CD1c-positive myeloid dendritic cell (primary cell): ENCODE data around the gene METAP2.
"Not testable (repeated sequence)": the region's sequence is repeated elsewhere in the genome, so short reads cannot be mapped to it uniquely, and the experiment has no call there.

Source experiments
- DNase-seq: peaks from one replicate; pipeline ENCODE4 v3.0.0-alpha.2; 2016; ENCODE audit errors: extremely low spot score

Gene METAP2

DNA sequence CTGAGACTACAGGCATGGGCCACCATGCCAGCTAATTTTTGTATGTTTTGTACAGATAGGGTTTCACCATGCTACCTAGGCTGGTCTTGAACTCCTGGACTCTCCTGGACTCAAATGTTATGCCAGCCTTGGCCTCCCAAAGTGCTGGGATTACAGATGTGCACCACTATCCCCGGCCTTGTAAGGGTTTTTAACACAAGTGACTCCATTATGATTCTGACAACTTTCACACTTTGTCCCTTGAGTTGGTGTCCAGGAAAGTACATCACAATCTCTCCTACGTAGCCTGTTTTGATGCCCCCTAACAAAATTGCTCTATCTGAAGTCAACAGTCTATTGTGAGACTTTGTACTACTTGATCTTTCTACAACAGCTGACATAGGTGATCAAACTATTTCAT, 11.4 kb upstream of the METAP2 start:
- DNase-seq, result no peak

GRCh38 chr12:95463050-95463449, 10.9 kb upstream of the METAP2 start:
- DNase-seq, result no peak

DNA sequence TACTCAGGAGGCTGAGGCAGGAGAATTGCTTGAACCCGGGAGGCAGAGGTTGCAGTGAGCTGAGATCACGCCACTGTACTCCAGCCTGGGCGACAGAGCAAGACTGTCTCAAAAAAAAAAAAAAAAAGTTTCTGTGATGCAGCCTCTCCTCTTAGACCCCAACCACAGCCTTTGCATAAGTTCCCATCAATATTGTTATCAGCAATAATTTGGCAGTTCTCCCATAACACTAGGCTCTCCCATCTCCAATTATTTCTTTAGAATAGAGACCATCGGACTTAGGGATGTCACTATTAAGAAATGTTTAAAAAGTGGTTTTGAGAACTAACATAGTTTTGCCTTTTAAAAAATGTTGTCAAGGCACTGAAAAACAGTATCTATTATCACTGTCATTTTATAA, 10.2 kb upstream of the METAP2 start:
- DNase-seq, result not testable (repeated sequence)

GRCh38 chr12:95465275-95465674, 8.7 kb upstream of the METAP2 start:
- DNase-seq, result no peak

- no peak for DNase-seq
Measured at GRCh38 chr12:95470300-95470699, 3.7 kb upstream of the METAP2 start.

DNA sequence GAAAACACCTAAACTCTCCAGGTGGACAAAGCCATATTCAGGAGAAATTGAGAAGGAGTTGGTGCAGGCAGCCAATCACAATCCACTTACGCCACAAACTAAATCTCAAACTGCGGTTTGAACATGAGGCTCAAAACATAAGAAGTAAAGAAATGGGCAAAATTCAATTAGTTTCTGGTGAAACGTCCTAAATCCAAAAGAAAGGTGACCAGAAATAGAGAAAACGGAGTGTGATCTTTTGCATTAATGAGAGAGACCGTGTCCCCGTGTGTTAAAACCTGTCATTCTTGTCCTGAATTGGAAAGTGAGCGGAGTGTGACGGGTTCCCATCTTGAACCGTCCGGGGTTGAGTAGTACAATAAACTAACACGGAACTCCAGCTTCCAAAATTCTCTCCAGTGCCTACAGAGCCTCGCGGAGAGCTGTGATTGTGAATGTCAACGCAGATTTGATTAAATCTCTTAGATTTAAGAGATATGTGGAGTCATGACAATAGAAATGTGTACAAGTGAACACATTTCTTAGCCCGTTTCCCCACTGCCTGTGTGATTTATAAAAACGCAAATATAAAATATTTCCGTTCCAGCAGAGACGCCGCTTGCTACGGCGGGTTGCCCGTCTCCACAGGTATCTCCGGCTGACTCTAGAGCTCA, 595 bp upstream of the METAP2 start:
- peak; percentile 58 for DNase-seq

- DNase-seq, result peak; percentile 11
Measured at GRCh38 chr12:95474660-95474958, 657 bp downstream of the METAP2 start.

DNA sequence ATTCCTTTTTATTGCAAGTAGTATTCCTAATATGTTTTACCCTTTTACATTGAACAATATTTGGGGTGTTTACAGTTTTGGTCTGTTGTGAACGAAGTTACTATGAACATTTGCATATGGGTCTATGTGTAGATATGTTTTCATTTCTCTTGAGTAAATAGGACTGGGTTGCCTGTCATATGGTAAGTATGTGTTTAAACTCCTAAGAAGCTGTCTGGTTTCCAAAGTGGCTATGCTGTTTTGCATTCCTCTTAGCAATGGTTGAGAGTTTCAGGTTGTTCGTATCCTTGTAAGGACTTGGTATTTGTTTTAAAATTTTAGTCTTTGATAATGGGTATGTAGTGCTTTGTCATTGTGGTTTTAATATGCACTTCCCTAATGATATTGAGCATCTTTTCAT, 6.3 kb downstream of the METAP2 start:
- no peak for DNase-seq

DNA sequence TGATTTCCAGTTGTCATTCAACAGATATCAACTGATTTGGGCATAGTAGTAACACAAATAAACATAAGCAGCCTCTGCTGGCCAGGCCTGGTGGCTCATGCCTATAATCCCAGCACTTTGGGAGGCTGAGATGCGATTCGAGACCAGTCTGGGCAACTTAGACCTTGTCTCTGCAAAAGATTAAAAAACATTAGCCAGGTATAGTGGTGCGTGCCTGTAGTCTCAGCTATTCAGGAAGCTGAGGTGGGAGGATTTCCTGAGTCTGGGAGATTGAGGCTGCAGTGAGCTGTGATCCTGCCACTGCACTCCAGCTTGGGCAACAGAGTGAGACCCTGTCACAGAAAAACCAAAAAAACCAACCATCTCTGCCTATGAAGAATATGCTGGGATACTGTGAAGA, 7.1 kb downstream of the METAP2 start:
- no peak for DNase-seq

- no peak for DNase-seq
Measured at GRCh38 chr12:95481888-95482287, 7.9 kb downstream of the METAP2 start.

DNA sequence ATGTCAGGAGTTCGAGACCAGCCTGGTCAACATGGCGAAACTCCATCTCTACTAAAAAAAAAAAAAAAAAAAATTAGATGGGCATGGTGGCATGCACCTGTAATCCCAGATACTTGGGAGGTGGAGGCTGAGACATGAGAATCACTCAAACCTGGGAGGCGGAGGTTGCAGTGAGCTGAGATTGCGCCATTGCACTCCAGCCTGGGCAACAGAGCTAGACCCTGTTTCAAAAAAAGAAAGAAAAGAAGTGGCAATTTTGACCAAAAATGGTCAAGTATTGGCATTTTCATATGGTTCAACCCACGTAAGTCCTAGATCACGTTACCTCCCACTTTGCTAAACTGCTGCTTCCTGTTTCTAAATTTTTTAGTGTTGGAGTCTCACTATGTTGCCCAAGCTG, 8.6 kb downstream of the METAP2 start:
- peak; percentile 24 for DNase-seq

GRCh38 chr12:95484524-95484923, 10.6 kb downstream of the METAP2 start:
- no peak for DNase-seq

- no peak for DNase-seq
Measured at GRCh38 chr12:95487024-95487423, 13.1 kb downstream of the METAP2 start.

DNA sequence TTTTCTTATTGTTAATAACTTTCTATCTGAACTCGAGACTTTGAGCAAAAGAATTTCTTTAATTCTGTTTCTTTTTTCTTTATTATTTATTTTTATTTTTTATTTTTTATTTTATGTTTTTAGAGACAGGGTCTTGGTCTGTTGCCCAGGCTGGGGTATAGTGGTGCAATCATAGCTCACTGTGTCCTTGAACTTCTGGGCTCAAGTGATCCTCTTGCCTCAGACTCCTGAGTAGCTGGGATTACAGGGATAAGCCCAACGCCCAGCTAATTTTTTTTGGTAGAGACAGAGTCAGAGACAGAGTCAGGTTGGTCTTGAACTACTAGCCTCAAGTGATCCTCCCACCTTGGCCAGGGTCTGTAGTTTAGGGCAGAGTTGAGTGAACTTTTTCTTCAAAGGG, 18.5 kb downstream of the METAP2 start:
- DNase-seq, result no peak

- DNase-seq, result no peak
Measured at GRCh38 chr12:95494888-95495287, 20.9 kb downstream of the METAP2 start.

GRCh38 chr12:95495433-95495832, 21.5 kb downstream of the METAP2 start:
- DNase-seq, result no peak

DNA sequence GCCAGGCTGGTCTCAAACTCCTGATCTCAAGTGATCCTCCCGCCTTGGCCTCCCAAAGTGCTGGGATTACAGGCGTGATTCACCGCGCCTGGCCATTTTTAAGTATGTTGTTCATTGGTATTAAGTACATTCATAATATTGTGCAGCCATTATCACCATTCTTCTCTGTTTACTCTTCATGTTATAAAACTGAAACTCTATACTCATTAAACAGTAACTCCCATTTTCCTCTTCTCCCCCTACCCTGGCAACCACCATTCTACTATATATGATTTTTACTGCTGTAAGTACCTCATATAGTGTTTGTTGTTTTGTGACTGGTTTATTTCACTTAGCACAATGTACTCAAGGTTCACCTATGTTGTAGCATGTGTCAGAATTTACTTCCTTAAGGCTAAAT, 23.1 kb downstream of the METAP2 start:
- DNase-seq, result no peak

GRCh38 chr12:95498968-95499367, 25.0 kb downstream of the METAP2 start:
- no peak for DNase-seq

GRCh38 chr12:95499772-95500171, 25.8 kb downstream of the METAP2 start:
- DNase-seq, result no peak

- no peak for DNase-seq
Measured at GRCh38 chr12:95504140-95504539, 30.2 kb downstream of the METAP2 start.

DNA sequence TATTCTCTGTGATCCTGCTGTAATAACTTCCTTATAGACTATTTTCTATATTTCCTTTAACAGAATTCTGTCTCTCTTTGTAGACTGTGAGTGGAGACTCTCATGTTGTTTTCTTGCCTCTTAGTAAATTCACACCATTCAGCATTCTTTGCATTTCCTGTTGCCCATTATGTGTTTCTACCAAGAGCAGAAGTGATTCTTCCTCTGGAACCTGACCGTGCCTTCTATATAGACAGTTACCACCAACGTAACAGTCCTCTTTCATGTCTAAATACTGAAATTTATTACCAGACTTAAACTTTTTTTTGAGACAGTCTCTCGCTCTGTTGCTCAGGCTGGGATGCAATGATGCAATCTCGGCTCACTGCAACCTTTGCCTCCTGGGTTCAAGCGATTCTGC, 31.1 kb downstream of the METAP2 start:
- no peak for DNase-seq

- DNase-seq, result no peak
Measured at GRCh38 chr12:95506707-95507523, 33.0 kb downstream of the METAP2 start.

DNA sequence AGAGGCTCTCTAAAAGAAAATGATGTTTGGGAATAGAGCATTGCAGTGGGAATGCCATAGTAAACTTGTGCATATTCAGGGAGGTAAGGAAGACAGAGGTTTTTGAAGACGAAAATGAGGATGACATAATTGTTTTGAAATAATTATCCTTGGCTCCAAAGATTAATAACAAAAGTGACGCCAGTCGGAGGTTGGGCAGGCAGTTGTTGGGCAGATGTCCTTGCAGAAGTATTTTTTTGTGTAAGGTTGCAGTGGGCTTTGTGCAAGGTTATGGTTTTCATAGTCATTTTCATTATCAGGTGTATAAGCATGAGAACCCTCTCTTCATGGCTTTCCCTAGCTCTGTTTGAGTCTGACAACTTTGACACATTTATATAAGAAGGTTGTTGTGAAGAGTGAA, 35.3 kb downstream of the METAP2 start:
- no peak for DNase-seq

GRCh38 chr12:95511977-95512376, 38.0 kb downstream of the METAP2 start:
- DNase-seq, result no peak
